Heart right ventricle (tissue), 16 donors: Measurements from ENCODE around the gene NLRP2B. TPM values are rescaled to one million over a fixed set of nuclear protein-coding genes. Genes with fewer than 3 reads are reported as not detected.

Experiments
- ATAC-seq, 8 donors: fragments of 200-7000 bp; cut with Tn5 transposase; one replicate each; pipeline ENCODE4 v1.9.1; 2020; ENCODE audit warnings: mild to moderate bottlenecking in 8 of 8, moderate library complexity in 8 of 8, moderate number of reproducible peaks in 1 of 8
- DNase-seq, 2 donors: peaks; one replicate each; pipeline ENCODE4 v3.0.0-alpha.2; 2020
- H3K27ac ChIP-seq, 10 donors: fragments of 200-600 bp; sonication (generic) in 2 of 10; one replicate each; pipeline versions ENCODE4 v1.5.0 to v1.8.0; 2020 to 2022; ENCODE audit warnings: mild to moderate bottlenecking in 3 of 10
- H3K27me3 ChIP-seq, 7 donors: fragments of 200-600 bp; one replicate each; pipeline ENCODE4 v1.8.0; 2021 to 2022; ENCODE audit warnings: mild to moderate bottlenecking in 2 of 7
- H3K36me3 ChIP-seq, 9 donors: fragments of 200-600 bp; sonication (generic) in 1 of 9; one replicate each; pipeline versions ENCODE4 v1.5.0 to v1.8.0; 2020 to 2022; ENCODE audit warnings: mild to moderate bottlenecking in 2 of 9
- H3K4me1 ChIP-seq, 9 donors: fragments of 200-600 bp; sonication (generic) in 1 of 9; one replicate each; pipeline versions ENCODE4 v1.5.0 to v1.8.0; 2020 to 2022; ENCODE audit warnings: mild to moderate bottlenecking in 4 of 9
- H3K4me3 ChIP-seq, 10 donors: fragments of 200-600 bp; sonication (generic) in 2 of 10; one replicate each; pipeline versions ENCODE4 v1.5.0 to v1.8.0; 2020 to 2022; ENCODE audit warnings: mild to moderate bottlenecking in 7 of 10, moderate library complexity in 2 of 10
- H3K9me3 ChIP-seq, 11 donors: fragments of 200-600 bp in 10 of 11; sonication (generic) in 2 of 11; one replicate each; pipeline versions ENCODE4 v1.5.0 to v1.8.0; 2013 to 2022; ENCODE audit warnings: mild to moderate bottlenecking in 2 of 11, control low read depth in 1 of 11, moderate library complexity in 1 of 11
- WGBS, 2 donors: extraction: QIAGEN DNeasy Blood & Tissue Kit; methylation state at CpG; one replicate each; pipeline ENCODE4 v1.1.7; 2013; ENCODE audit warnings: inconsistent platforms in 1 of 2; 5-methylcytosine and 5-hydroxymethylcytosine counted together
- intact Hi-C, 10 donors: fragments of 100-400 bp; cut with DNase I; formaldehyde crosslinking; loops; one replicate each; pipeline versions ENCODE4 v1.11.1 to v1.14.2; 2022
- polyA plus RNA-seq, 2 donors: library from polyadenylated mRNA; stranded (reverse); fragments of 200-250 nt; gene quantifications; one replicate each; pipeline ENCODE4 v1.2.3, GENCODE V29; 2013
- total RNA-seq, 10 donors: library from RNA; stranded (reverse); fragmentation: NEBNext Ultra II Directional in 3 of 10; extraction: Animal tissue kit (Norgen Biotek cat#: 25700) in 3 of 10; gene quantifications; one replicate each; pipeline versions ENCODE4 v1.2.1 to v1.2.4, GENCODE V29; 2021 to 2023
- TF ChIP-seq, protein P1 (sequence below), 9 donors: fragments of 200-600 bp; sonication (generic) in 2 of 9; IDR thresholded peaks; one replicate each; pipeline versions ENCODE4 v1.5.0 to v1.8.0; 2021 to 2022; ENCODE audit warnings: antibody characterized with exemption in 9 of 9, mild to moderate bottlenecking in 5 of 9, moderate library complexity in 1 of 9
- donor health status: Arrhythmogenic right ventricular cardiomyopathy.
- donor health status: ischemic (EF 13 %, LVEDD 7.1; RV severe dilation, severe dysfunction).
- donor health status: healthy with polysubstance abuse.
- donor health status: DM: no; HTN: yes; CAD: no.
- donor health status: DM: no; HTN: no; CAD: no.
- donor health status: ischemic (EF 25% LVEDD 6.9; RV normal size, moderate dysfunction).
- donor health status: ischemic (EF 25% LVEDD 5.7; RV mildly dilated, moderate dysfunction).
- donor health status: healthy.
- donor health status: DM: yes; HTN: yes; CAD: no.
- donor health status: Ischemic cardiomyopathy.
- donor health status: ischemic (EF 35%, LVEDD 5.7; RV mildly dilated, moderate dysfunction).
- donor health status: nonischemic (EF 11% LVEDD 7.7; RV severe dilation, severe dysfunction).
- donor health status: DM: yes; HTN: yes; CAD: no.
- donor health status: PGD.
- donor health status: ischemic (EF 29% LVEDD 5.4; RV normal size, mild dysfunction).
- donor health status: nonischemic (EF 23%, LVEDD 6.1; RV moderate dilation, normal function).

NLRP2B gene
- total and polyA plus RNA-seq, 12 donors, result not detected

DNA sequence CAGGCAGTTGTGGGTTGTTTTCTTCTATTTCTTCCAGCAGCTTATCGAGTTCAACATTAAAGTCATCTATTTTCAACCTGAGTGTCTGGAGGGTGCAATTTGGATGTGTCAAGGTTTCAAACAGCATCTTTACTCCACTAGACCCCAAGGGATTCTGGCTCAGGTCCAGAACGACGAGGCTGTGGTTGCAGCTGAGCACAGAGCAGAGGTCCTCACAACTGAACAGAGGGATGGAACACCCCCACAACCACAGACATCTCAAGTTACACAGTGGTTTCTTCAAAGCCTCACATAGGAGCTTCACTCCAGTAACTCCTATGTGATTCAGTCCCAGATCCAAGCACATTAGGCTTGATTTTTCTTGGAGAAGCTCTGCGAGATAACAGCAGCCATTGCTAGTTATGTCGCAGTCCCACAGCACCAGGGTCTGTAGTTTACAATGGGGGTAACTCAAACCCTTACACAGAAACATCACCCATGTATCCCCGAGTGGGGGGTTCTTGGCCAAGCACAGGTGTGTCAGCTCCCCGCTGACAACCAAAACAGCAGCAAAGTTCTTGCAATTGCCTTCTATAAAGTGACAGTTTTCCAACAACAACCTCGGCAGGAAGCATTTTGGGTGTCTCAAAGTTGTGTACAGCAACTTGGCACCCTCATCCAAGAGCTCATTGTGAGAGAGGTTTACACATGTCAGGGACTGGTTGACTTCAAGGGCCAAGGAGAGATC, 2.8 kb downstream of the NLRP2B start:
- intact Hi-C loops, result no loop called here
- no peaks in the 10 kb centered on the region for H3K4me1 ChIP-seq
- H3K36me3 ChIP-seq, result no peaks in the 10 kb centered on the region
- peaks cover 0 to 7% (median 0%) of the 10 kb centered on the region in 7 donors for H3K27me3 ChIP-seq
- 75 to 84% methylated on average over 8 of the region's 8 CpGs for WGBS, 2 donors
- DNase-seq (no peak), ATAC-seq (no peak)
- no peak overlapping the region for H3K27ac ChIP-seq
- no peak overlapping the region for H3K4me3 ChIP-seq
- TF ChIP-seq, protein P1, sequence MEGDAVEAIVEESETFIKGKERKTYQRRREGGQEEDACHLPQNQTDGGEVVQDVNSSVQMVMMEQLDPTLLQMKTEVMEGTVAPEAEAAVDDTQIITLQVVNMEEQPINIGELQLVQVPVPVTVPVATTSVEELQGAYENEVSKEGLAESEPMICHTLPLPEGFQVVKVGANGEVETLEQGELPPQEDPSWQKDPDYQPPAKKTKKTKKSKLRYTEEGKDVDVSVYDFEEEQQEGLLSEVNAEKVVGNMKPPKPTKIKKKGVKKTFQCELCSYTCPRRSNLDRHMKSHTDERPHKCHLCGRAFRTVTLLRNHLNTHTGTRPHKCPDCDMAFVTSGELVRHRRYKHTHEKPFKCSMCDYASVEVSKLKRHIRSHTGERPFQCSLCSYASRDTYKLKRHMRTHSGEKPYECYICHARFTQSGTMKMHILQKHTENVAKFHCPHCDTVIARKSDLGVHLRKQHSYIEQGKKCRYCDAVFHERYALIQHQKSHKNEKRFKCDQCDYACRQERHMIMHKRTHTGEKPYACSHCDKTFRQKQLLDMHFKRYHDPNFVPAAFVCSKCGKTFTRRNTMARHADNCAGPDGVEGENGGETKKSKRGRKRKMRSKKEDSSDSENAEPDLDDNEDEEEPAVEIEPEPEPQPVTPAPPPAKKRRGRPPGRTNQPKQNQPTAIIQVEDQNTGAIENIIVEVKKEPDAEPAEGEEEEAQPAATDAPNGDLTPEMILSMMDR (IDR thresholded peaks at IDR 0.05), result no peak
- H3K9me3 ChIP-seq, result peaks cover 0 to 17% (median 0%) of the 10 kb centered on the region in 11 donors

GRCh38 chrX:57675320-57675719, 4.7 kb downstream of the NLRP2B start:
- WGBS, 2 donors, result 72 to 78% methylated on average over 2 of the region's 2 CpGs
- H3K27ac ChIP-seq, result no peak overlapping the region
- no peak for ATAC-seq

GRCh38 chrX:57674861-57675260, 5.2 kb downstream of the NLRP2B start:
- intact Hi-C loops, result no loop called here
- Histone ChIP-seq H3K27ac (no peak overlapping the region), H3K4me3 (no peak overlapping the region), H3K4me1 (no peaks in the 10 kb centered on the region), H3K36me3 (no peaks in the 10 kb centered on the region), H3K9me3 (peaks cover 0 to 17% (median 0%) of the 10 kb centered on the region in 11 donors), H3K27me3 (peaks cover 0 to 2% (median 0%) of the 10 kb centered on the region in 7 donors)
- WGBS, 2 donors, result 62% methylated on average over 5 of the region's 5 CpGs
- TF ChIP-seq, protein P1 (IDR thresholded peaks at IDR 0.05), result no peak
- no peak for DNase-seq
- no peak for ATAC-seq

More at GRCh38 chrX:57675320-57675719, 4.7 kb downstream of the NLRP2B start:
- Histone ChIP-seq H3K4me1 (no peaks in the 10 kb centered on the region), H3K9me3 (peaks cover 0 to 17% (median 0%) of the 10 kb centered on the region in 11 donors), H3K27me3 (peaks cover 0 to 5% (median 0%) of the 10 kb centered on the region in 7 donors), H3K4me3 (no peak overlapping the region), H3K36me3 (no peaks in the 10 kb centered on the region)
- no peak for DNase-seq
- TF ChIP-seq, protein P1 (IDR thresholded peaks at IDR 0.05), result no peak
- intact Hi-C loops, result no loop called here

- no peaks in the 10 kb centered on the region for H3K4me1 ChIP-seq
- no peak overlapping the region for H3K4me3 ChIP-seq
- H3K27me3 ChIP-seq, result peaks cover 0 to 6% (median 0%) of the 10 kb centered on the region in 7 donors
- no peaks in the 10 kb centered on the region for H3K36me3 ChIP-seq
- TF ChIP-seq, protein P1 (IDR thresholded peaks at IDR 0.05), result no peak
- intact Hi-C loops, result no loop called here
- H3K9me3 ChIP-seq, result peaks cover 0 to 13% (median 0%) of the 10 kb centered on the region in 11 donors
- H3K27ac ChIP-seq, result no peak overlapping the region
- ATAC-seq, result no peak
- DNase-seq, result no peak
- WGBS, 2 donors, result 74 to 80% methylated on average over 1 of the region's 1 CpG
Observed at GRCh38 chrX:57669961-57670360, 10.1 kb downstream of the NLRP2B start.
